Right lobe of liver (tissue), 6 donors: Measurements from ENCODE around the gene CAMTA1. TPM values are rescaled to one million over a fixed set of nuclear protein-coding genes. Genes with fewer than 3 reads are reported as not detected.

Source experiments
- ATAC-seq, 4 donors: fragments of 200-7000 bp; cut with Tn5 transposase; one replicate each; pipeline ENCODE4 v1.9.1; 2020; ENCODE audit warnings: mild to moderate bottlenecking in 4 of 4, moderate library complexity in 4 of 4
- DNase-seq, 3 donors: peaks; one replicate each; pipeline ENCODE4 v3.0.0-alpha.2; 2020
- H3K27ac ChIP-seq, 3 donors: fragments of 200-600 bp; one replicate each; pipeline ENCODE4 v1.8.0; 2022
- H3K27me3 ChIP-seq, 2 donors: fragments of 200-600 bp; one replicate each; pipeline ENCODE4 v1.8.0; 2022
- H3K36me3 ChIP-seq, 4 donors: fragments of 200-600 bp; sonication (generic) in 1 of 4; one replicate each; pipeline versions ENCODE4 v1.5.1 to v1.8.0; 2017 to 2022; ENCODE audit warnings: control low read depth in 1 of 4
- H3K4me1 ChIP-seq, 4 donors: fragments of 200-600 bp; sonication (generic) in 1 of 4; one replicate each; pipeline versions ENCODE4 v1.5.1 to v1.8.0; 2017 to 2022; ENCODE audit warnings: control low read depth in 1 of 4
- H3K4me3 ChIP-seq, 3 donors: fragments of 200-600 bp; one replicate each; pipeline ENCODE4 v1.8.0; 2022
- H3K9me3 ChIP-seq, 4 donors: fragments of 200-600 bp; sonication (generic) in 1 of 4; one replicate each; pipeline versions ENCODE4 v1.5.1 to v1.8.0; 2017 to 2022; ENCODE audit warnings: control low read depth in 1 of 4
- CTCF ChIP-seq, 4 donors: fragments of 200-600 bp in 3 of 4; fragments of 450-650 bp in 1 of 4; IDR thresholded peaks; one replicate each; pipeline versions ENCODE4 v1.5.1 to v1.8.0; 2016 to 2022; ENCODE audit warnings: antibody characterized with exemption in 4 of 4, mild to moderate bottlenecking in 2 of 4
- POLR2A ChIP-seq: fragments of 450-650 bp; IDR thresholded peaks from one replicate; pipeline ENCODE4 v1.6.1; 2017; ENCODE audit warnings: antibody characterized with exemption, mild to moderate bottlenecking
- WGBS: methylation state at CpG from one replicate; pipeline ENCODE4 v1.1.6; 2018; ENCODE audit warnings: low coverage, low lambda C conversion rate; ENCODE audit not compliant: insufficient coverage; ENCODE audit errors: missing lambda C conversion rate; 5-methylcytosine and 5-hydroxymethylcytosine counted together
- intact Hi-C, 2 donors: fragments of 100-400 bp; cut with DNase I; formaldehyde crosslinking; loops; one replicate each; pipeline versions ENCODE4 v1.11.2 to v1.14.1; 2022
- total RNA-seq, 6 experiments: library from RNA; depleted of rRNA in 2 of 6; stranded (reverse); fragments of >200 nt in 2 of 6; fragmentation: NEBNext Ultra II Directional in 3 of 6; extraction: Animal tissue kit (Norgen Biotek cat#: 25700) in 3 of 6; gene quantifications; one replicate each; pipeline versions ENCODE4 v1.1.0 to v1.2.4, GENCODE V29; 2016 to 2023
- donor health status: DM: no; HTN: yes; CAD: no.
- donor health status: DM: no; HTN: no; CAD: no.
- donor health status: DM: no; HTN: no; CAD: no.
- donor health status: DM: no; HTN: yes; CAD: no.
- donor health status: DM: no; HTN: yes; CAD: no.

Gene CAMTA1
- total RNA-seq, 6 experiments from 2014 or later = 32.3 to 49.4 (median 37.2) TPM

GRCh38 chr1:6867321-6867720 is 82.1 kb downstream of the CAMTA1 start:
- intact Hi-C loops = no loop called here
- no peaks in the 10 kb centered on the region for H3K36me3 ChIP-seq
- 93% methylated on average over 5 of the region's 5 CpGs for WGBS
- H3K27ac ChIP-seq = no peak overlapping the region
- H3K4me1 ChIP-seq = peaks cover 0 to under 1% (median 0%) of the 10 kb centered on the region in 4 donors
- H3K4me3 ChIP-seq = no peak overlapping the region
- no peaks in the 10 kb centered on the region for H3K9me3 ChIP-seq
- no peaks in the 10 kb centered on the region for H3K27me3 ChIP-seq
- no peak for ATAC-seq
- DNase-seq = no peak
- TF ChIP-seq CTCF (IDR thresholded peaks at IDR 0.05) = no peak
- no peak for TF ChIP-seq POLR2A

- no peaks in the 10 kb centered on the region for H3K9me3 ChIP-seq
- no peak overlapping the region for H3K4me3 ChIP-seq
- H3K27me3 ChIP-seq = no peaks in the 10 kb centered on the region
- intact Hi-C loops = no loop called here
- ATAC-seq = peak in 1 of 4 donors; percentile 30
- H3K4me1 ChIP-seq = peaks cover 0 to 3% (median 0%) of the 10 kb centered on the region in 4 donors
- no peak for TF ChIP-seq POLR2A
- no peak for TF ChIP-seq CTCF (IDR thresholded peaks at IDR 0.05)
- 72% methylated on average over 10 of the region's 10 CpGs for WGBS
- no peak for DNase-seq
- no peak overlapping the region for H3K27ac ChIP-seq
- no peaks in the 10 kb centered on the region for H3K36me3 ChIP-seq
Measured at GRCh38 chr1:6867729-6868659, 82.7 kb downstream of the CAMTA1 start.

GRCh38 chr1:6868660-6869380 is 83.6 kb downstream of the CAMTA1 start:
- intact Hi-C loops = no loop called here
- H3K4me3 ChIP-seq = no peak overlapping the region
- peaks cover 0 to 3% (median 0%) of the 10 kb centered on the region in 4 donors for H3K4me1 ChIP-seq
- DNase-seq = no peak
- 88% methylated on average over 1 of the region's 2 CpGs for WGBS
- H3K36me3 ChIP-seq = no peaks in the 10 kb centered on the region
- no peak overlapping the region for H3K27ac ChIP-seq
- peak in 1 of 4 donors; percentile 72 for ATAC-seq
- no peaks in the 10 kb centered on the region for H3K9me3 ChIP-seq
- no peaks in the 10 kb centered on the region for H3K27me3 ChIP-seq
- TF ChIP-seq CTCF (IDR thresholded peaks at IDR 0.05) = no peak
- no peak for TF ChIP-seq POLR2A

- Histone ChIP-seq H3K4me3 (no peak overlapping the region), H3K4me1 (peaks cover 0 to 3% (median 0%) of the 10 kb centered on the region in 4 donors), H3K9me3 (no peaks in the 10 kb centered on the region), H3K36me3 (peaks cover 0 to 3% (median 0%) of the 10 kb centered on the region in 4 donors), H3K27ac (no peak overlapping the region), H3K27me3 (no peaks in the 10 kb centered on the region)
- DNase-seq (no peak), ATAC-seq (no peak)
- intact Hi-C loops = no loop called here
- WGBS = 76% methylated on average over 4 of the region's 4 CpGs
- no peak for TF ChIP-seq POLR2A
- TF ChIP-seq CTCF (IDR thresholded peaks at IDR 0.05) = no peak
Measured at GRCh38 chr1:6869545-6869944, 84.3 kb downstream of the CAMTA1 start.
